DMS 273 treated with DMSO at 0.1 percent for 48 hours (cell line): Measurements from ENCODE around the gene STK32C.

Experiments
- DNase-seq: peaks from one replicate; lab custom pipeline; 2025; lab: John Stamatoyannopoulos, UW

Gene STK32C

DNA sequence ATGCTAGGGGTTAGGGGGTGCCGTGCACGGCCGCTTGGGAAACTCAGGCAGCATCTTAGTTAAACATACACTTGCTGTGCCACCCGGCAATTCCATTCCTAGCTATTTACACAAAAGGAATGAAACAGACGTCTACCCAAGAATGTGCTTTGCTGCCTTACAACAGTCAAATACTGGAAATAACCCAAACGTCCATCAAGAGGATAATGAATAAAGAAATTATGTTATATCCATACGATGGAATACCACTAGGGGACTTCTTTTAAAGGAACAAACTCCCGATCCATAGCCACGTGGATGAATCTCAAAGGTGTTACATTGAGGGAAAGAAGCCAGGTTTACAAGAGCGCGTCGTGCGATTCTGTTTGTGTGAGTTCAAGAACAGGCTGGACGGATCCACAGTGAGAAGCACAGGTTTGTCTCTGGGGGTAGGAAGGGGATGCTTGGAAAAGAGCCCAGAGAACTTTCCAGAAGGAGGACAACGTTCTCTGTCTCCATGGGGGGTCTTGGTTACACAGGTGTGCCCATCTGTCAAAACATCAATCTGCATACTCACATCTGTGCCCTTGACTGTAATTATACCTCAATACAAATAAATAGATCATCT is 41.8 kb downstream of the STK32C start:
- no peak for DNase-seq

DNA sequence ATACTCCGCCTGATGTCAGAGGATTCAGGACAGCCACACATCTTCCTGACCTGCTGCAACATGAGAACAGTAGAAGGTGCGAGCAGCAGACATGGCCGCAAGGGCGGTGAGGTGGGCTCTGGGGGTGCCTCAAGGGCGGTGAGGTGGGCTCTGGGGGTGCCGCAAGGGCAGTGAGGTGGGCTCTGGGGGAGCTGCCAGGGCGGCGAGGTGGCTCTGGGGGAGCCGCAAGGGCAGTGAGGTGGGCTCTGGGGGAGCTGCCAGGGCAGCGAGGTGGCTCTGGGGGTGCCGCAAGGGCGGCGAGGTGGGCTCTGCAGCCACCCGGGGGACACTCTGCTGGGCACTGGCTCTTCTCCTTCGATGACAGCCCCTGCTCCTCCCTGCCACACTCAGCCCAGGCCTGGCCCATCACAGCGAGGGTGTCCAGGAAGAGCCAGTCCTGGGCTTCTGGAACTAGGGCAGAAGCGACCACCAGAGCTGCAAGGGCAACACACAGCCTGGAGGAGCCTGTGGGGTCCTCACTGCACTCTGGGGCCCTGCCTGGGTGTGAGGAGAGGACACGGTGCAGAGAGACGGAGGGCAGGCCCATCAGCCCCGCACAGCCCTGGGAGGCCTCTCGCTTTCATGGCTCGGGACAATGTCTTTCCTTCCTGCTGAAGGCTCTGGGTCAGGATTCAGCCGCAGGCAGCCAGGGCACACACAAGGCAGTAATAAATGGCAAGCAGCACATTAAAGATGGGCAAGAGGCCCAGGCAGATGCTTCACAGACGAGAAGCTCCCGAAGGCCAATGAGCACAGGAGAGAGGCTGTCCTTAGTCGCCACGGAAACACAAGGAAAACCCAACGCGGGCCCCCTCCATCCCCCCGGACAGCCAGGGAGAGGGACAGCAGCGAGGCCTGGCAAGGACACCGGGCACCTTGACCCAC is 42.5 kb downstream of the STK32C start:
- DNase-seq: no peak

DNA sequence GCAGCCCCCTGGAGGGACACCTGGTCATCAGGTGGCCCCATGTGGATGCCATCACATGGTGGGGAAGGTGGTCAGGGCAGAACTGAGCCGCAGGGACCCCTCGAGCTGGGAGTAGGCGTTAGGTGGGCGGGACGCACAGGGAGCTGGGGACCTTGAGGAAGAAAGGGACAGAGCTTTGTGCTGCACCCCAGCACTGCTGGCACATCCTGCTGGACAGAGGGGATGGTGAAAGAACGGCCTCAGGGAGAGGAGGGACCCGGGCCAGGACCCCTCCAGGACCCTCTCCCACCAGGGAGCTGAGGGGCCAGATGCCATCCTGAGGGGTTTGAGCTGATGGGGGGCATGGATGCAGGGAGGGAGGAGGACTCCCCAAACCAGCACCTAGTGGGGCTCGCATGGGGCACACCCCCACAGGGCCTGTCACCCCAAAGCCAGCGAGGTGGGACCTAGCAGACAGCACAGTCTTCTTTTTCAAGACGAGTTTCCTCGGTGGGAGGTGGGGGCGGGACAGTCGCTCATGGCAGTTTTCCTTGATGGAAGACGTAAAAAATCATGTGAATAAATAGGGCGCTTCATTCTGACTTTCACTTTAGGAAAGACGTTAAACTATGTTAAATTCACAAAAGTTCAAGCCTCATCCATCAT is 43.3 kb downstream of the STK32C start:
- no peak for DNase-seq

DNA sequence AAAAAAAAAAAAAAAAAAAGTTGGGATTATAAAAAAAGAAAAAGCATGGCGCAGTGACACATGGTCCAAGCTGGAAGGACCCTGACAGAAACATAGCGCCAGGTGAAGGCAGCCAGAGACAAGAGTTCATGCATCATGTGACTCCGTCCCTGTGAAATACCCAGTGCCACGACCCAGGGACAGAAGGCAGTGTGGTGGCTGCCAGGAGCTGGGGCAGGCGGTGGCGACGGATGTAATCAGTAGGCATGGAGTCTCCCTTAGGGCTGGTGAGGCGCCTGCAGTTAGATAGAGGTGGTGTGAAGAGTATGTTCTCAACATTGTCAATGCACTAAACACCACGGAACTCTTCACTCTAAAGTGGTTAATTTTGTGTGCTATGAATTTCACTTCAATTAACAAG is 43.9 kb downstream of the STK32C start:
- DNase-seq: no peak

DNA sequence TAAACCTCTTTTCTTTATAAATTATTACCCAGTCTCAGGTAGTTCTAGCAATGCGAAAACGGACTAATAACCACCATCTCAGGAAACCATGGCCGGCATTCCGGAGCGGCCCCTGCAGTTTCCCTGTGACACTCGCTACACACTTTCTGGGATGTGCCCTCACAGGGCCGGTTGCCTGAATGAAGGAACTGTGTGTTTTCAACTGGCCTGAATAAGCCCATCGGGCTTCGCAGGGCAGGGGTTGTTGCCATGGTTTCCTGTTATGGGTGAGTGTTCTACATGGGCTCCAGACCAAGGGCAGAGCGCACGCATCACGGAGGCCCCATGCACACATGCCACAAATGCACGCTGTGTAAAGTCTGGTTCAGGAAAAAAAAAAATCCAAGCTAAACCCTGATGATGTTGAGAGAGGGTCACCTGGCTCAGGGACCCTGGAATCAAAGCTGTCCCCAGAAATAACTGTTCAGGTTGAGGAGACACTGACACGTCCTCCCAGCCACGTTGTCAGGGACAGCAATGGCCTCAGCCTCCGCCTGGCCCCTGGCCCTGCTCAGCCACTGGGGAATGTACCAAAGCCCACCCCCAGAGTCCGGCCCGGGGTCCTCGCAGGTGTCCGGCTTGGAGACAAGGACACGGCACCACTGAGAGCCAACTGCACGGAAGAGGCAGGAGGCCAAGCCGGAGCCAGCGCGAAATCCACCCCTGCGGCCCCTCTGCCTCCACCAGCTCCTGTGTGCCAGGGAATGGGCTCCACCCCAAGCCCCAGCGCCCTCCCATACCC is 47.9 kb downstream of the STK32C start:
- no peak for DNase-seq

DNA sequence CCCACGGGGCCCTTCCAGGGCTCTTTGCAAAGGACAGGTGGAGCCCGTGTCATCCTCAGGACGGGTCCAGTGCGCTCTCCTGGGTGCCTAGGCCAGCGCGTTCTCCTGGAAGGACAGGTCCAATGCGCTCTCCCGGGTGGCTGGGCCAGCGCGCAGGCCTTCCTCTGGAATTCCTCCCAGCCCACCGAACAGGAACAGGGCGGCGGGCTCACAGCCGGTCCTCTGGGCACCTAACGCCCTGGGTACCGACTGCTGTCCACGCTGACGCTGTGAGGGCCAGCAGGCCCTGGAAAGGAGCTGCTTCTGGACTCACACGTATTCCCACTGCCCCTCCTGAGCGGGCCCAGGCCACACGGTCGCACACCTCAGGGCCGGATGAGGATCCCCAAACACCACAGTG is 49.3 kb downstream of the STK32C start:
- DNase-seq: no peak

DNA sequence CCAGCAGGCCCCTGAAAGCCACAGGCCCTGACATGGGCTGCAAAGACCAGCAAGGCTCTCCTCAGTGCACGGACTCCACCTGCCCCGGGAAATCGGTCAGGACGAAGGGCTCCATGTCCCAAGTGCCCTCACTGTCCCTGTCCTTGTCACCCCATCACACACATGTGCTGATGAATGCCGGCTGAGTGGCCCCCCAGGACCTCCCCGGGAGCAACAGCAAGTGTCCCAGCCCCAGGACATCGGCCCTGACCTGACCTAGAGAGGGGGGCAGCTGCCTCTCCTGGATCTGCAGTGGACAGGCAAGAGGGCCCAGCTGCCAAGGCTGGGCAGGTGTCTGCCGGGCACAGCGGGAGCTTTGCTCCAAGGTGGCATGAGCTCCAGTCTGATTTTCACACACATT is 49.8 kb downstream of the STK32C start:
- no peak for DNase-seq

DNA sequence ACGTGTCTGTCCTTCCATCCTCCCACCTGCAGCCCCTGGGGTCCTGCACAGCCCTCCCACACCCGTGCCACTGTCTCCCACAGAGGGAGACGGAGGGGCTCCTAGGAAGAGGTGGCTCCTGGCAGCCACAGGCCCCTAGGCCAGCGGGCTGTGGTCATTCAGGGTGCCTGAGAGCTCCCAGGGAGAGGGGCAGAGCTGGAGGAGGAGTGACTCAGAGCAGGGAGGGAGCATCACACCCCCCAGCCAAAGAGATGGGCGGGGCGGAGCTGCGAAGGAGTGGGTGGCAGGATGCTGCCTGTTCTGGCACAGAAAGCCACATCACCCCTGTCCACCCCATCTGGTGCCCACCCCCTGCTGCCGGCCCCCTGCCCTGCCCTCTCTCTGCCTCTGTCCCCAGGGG is 50.5 kb downstream of the STK32C start:
- DNase-seq: no peak

DNA sequence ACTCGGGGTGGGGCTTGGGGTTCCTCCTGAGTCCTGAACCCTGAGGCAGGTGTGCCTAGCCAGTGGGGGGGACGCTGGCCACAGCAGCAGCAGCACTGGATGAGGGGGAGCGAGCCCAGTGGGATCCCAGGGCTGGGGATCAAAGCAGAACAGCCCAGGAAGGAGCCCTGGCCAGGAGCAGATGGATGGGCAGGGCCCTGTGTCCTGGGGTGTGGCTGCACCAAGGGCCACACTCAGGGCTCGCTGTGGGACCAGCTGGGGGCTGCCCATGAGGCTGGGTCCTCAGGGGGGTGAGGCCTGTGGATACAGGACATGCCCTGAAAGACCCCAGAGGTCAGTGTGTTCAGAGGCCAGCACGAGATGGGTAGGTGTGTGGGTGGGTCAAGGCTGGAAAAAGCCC is 50.9 kb downstream of the STK32C start:
- DNase-seq: no peak

DNA sequence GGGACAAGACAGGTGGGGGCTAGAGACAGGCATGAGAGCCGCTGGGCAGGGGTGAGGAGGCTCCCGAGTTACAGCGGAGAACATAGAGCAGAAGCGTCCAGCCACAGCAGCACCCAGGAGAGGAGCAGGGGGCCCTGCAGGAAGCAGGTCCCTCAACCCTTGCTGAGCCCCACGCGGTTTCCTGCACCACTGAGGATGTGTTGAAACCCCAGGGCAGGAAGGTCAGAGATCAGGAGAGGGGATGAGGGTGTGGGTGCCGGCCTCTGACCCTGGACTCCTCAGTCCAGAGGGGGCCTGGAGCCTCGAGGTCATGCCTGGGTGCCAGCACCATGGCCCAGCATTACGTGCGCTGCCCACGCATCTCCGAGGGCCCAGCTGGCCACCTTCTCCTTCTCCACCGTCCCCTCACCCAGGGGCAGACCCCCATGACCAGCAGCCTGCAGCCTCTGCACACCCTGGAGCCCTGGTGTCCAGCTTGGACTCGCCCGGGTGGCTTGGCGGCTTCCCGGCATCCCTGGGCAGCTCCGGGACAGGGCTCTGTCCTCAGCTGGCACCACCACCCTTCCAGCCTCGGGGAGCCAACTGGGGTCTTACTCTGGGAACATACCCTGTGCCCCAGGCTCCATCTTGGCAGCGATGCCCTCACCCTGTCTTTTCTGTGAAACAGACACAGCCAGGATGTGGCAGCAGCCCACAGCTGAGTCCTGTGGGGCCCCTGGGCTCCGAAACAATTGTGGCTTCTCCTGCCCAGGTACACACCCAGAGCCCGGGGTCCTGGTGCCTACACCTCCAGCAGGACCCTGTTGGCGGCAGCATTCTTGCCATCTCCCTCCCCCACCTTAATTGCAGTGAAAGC is 52.0 kb downstream of the STK32C start:
- no peak for DNase-seq

DNA sequence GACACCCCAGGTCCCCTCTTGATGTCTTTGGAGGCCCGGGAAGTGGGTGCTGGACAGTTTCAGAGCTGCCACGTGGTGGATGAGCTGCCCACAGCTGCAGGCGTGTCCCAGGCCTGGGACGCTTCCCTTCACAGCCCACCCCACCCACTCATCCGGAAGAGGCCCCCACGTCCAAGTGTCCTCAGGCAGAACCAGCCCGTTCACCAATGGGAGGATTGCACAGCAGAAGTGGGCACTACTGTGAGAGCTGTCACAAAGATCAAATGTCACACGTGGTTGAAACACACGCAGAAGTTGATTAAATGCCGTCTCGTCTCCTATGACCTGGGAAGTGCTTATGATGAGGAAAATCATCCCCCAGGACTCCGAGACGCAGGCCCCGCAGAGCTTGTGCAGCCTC is 52.9 kb downstream of the STK32C start:
- no peak for DNase-seq

DNA sequence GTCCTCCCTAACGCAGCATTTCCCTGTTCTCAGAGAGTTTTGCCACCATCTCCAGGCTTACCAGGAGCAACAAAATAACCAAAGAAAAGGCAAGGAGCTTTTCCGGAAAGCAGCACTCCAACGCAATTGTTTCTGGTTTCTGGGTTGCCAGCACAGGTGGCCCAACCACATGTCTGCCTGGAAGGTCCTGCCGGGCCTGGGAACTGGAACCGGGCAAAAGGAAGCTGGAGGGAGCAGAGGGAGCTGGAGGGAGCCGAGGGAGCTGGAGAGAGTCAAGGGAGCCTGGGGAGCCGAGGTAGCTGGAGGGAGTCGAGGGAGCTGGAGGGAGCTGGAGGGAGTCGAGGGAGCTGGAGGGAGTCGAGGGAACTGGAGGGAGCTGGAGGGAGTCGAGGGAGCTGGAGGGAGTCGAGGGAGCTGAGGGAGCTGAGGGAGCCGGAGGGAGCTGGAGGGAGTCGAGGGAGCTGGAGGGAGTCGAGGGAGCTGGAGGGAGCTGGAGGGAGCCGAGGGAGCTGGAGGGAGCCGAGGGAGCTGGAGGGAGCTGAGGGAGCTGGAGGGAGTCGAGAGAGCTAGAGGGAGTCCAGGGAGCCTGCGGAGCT is 54.6 kb downstream of the STK32C start:
- DNase-seq: no peak

DNA sequence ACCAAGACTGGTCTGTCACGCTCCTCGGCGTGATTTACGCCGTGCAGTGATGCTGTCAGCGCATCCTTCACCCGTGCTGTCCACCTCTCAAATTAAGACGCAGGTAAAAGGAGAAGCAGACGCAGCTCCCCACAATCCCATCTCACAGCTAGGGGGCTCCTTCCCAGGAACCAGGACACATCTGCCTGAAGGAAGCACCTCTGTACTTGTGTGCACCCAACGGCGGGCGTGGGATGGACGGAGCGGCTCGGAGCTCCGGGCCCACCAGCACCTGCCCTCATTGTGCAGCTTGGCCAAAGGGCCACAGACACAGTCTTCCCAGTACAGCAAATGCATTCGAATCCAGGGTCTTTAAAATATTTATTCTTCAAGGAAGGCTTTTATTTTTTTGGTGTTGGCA is 55.3 kb downstream of the STK32C start:
- no peak for DNase-seq

DNA sequence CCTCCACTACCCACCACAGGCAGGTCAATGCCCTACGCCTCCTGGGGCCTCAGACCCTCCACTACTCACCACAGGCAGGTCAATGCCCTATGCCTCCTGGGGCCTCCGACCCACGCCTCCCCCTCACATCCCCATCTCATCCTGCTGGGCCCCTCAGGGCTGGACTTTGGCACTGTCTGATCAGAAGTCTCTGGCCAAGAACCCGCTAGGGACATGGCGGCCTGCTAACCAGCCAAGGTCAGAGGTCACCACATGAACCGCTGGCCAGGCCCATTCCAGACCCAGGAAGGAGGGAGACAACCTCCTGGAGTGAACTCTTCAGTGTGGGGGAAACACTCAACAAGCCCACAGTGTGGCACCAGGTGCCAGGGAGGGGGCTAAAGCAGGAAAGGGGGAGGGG is 55.8 kb downstream of the STK32C start:
- DNase-seq: no peak

DNA sequence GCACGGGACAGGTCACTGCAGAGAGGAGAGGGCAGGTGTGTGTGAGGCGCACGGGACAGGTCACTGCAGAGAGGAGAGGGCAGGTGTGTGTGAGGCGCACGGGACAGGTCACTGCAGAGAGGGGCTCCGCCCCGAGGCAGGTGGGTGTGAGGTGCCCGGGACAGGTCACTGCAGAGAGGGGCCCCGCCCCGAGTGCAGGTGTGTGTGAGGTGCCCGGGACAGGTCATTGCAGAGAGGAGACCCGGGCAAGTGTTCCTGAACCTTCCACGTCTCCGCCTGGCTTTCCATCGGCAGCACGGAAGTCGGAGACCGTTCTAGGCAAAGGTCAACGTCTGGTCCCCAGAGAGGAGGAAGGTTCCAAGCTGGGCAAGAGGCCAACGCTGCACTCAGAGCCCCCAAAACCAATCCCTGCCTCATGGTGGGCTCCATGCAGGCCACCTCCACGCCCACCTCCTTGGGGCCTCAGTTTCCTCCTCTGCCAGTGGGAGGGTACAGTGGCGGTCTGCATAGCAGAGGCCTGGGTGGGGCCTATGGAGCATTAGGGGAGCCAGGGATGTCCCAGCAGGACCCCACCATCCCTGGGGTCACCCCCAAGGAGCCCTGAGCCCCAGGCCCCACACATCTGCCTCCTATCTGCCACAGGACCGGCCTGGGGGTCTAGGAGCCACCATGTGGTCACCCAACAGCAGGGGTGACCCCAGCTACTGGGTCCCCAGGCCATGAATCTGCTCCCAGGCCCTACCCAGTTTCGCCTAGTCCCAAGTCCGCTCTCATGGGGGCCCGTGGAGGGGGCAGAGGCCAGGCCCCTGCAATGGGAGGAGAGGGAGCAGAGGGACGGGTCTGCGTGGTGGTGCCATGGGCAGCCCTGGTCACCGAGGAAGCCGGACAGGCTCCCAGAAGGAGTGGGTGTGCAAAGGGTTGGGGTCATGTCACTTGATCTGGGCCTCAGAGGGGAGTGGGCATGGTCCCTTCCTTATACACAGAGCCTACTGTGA is 57.0 kb downstream of the STK32C start:
- DNase-seq: no peak

DNA sequence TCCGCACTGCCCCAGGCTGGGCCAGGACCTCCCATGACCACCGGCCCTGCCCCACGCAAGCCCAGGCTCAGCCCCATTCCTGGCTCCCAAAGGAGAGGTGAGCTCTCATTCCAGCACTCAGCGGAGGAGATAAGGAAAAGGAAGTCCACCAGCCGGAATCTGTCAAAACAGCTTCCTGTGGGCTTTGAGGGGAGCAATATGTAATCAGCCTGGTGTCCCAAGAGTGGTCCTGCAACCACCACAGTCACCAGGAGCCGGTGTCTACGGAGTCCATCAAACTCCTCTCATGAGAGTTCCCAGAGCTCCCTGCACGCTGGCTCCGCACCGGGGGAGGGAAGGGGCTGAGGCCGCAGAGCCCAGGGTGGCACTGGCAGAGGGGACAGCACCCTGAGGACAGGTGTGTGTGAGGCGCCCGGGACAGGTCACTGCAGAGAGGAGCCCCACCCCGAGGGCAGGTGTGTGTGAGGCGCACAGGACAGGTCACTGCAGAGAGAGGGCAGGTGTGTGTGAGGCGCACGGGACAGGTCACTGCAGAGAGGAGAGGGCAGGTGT is 57.9 kb downstream of the STK32C start:
- no peak for DNase-seq

DNA sequence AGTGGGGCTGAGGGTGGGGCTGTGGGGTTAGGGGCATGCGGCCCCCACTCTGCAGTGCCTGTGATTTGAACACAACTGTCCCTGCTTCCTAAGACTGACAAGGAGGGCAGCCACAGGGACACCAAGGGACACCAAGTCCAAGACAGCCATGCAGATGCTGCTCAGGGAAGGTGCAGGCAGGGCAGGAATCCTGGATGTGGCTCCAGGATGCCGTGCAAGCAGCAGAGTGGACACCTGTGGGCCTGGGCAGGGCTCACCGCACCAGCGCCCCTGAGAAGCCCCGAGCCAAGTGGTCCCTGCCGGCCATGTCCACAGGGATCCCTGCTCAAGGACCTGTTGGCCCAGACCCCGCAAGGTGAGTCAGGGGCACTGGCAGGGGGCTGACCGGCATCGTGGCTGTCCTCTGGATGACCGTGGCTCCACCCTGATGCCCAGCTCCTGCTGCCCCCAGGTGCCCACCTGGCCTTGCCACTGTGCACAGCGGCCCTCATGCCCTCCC is 58.5 kb downstream of the STK32C start:
- DNase-seq: no peak

DNA sequence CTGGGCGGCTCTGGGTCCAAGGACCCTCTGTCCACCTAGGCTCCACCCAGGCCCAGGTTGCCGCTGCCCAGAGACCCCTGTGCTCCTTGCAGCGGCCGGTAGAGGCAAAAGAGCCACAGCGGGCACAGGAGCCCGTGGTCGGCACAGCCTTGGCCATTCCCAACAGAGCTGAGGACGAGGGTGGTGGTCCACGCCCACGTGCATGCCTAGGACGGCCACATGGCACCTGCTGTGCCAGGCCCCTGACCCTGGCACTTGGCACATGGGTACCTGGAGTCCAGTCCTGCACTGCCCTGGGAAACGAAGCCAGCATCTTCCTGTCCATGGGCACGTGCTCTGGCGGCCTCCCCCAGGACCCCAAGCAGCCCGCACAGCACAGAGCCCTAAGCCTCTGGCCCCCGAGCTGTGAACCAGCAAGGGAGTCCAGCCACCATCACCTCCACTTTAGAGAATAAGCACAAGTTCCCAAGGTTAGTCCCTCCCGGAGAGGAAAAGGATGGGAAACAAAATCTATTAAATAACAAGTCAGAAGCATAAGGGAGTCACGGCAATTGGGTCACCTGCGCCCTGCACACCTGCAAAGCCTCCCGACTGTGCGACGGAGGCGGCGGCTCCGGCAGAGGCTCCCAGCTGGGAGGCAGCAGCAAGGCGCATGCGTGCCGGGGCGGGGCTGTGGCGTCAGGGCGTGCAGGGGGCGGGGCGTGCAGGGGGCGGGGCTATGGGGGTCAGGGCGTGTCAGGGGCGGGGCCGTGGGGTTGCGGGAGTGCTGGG is 59.1 kb downstream of the STK32C start:
- no peak for DNase-seq
